Esophagus squamous epithelium (tissue), 4 donors: Measurements from ENCODE around the gene METTL2B.

Source experiments
- POLR2A ChIP-seq, 4 donors: fragments of 450-650 bp; IDR thresholded peaks; one replicate each; pipeline ENCODE4 v1.6.1; 2017; ENCODE audit warnings: antibody characterized with exemption in 4 of 4, mild to moderate bottlenecking in 4 of 4, moderate library complexity in 3 of 4
- TF ChIP-seq, protein P1 (sequence below), 6 experiments: fragments of 450-650 bp in 4 of 6; fragments of 200-600 bp in 2 of 6; sonication (generic) in 2 of 6; IDR thresholded peaks; one replicate each; pipeline ENCODE4 v1.5.1; 2016 to 2019; ENCODE audit warnings: antibody characterized with exemption in 6 of 6, mild to moderate bottlenecking in 4 of 6, moderate library complexity in 4 of 6

DNA sequence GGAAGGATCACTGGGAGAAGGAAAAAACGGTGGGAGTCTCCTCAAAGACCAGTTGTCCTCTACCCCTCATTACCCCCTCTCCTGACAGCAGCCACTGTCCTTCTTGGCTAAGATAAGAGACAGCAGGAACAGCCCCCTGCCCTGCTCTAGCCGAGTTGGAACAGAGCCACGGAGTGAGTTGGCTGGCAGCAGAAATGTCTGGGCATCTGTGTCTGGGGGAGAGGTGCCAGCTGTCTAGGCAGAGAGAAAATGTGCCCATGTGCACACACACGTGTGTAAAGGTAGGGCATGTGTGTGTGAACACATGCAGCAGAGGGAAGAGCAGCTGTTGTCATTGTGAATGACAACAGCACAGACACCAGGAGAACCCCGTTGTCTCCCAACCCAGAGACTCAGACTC, 30.2 kb upstream of the METTL2B start:
- TF ChIP-seq, protein P1, sequence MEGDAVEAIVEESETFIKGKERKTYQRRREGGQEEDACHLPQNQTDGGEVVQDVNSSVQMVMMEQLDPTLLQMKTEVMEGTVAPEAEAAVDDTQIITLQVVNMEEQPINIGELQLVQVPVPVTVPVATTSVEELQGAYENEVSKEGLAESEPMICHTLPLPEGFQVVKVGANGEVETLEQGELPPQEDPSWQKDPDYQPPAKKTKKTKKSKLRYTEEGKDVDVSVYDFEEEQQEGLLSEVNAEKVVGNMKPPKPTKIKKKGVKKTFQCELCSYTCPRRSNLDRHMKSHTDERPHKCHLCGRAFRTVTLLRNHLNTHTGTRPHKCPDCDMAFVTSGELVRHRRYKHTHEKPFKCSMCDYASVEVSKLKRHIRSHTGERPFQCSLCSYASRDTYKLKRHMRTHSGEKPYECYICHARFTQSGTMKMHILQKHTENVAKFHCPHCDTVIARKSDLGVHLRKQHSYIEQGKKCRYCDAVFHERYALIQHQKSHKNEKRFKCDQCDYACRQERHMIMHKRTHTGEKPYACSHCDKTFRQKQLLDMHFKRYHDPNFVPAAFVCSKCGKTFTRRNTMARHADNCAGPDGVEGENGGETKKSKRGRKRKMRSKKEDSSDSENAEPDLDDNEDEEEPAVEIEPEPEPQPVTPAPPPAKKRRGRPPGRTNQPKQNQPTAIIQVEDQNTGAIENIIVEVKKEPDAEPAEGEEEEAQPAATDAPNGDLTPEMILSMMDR (IDR thresholded peaks at IDR 0.05) = no peak
- TF ChIP-seq POLR2A (IDR thresholded peaks at IDR 0.05) = no peak
